H9 (cell line): ENCODE data around the gene PIP5K1A. TPM values are rescaled to one million over a fixed set of nuclear protein-coding genes. Genes with fewer than 3 reads are reported as not detected.
A peak's percentile ranks its signal among the peaks of the same experiment; 100 is the strongest.

ENCODE experiments used
- DNase-seq: peaks from one replicate; pipeline ENCODE4 v3.0.0-alpha.2; 2017
- H2AFZ ChIP-seq: one replicate; pipeline ENCODE4 v1.6.1; 2013; ENCODE audit warnings: mild to moderate bottlenecking, low read length, control low read depth, moderate library complexity
- H2AK5ac ChIP-seq: 2 replicates; pipeline ENCODE4 v1.6.1; 2013; ENCODE audit warnings: low read length, control low read depth, mixed read lengths; ENCODE audit not compliant: insufficient read length
- H2BK120ac ChIP-seq: one replicate; pipeline ENCODE4 v1.6.1; 2013; ENCODE audit warnings: low read depth, mild to moderate bottlenecking, low read length, control low read depth, inconsistent platforms; ENCODE audit not compliant: poor library complexity, severe bottlenecking
- H2BK12ac ChIP-seq: 2 replicates; pipeline ENCODE4 v1.6.1; 2013; ENCODE audit warnings: low read length, control low read depth, mixed read lengths, low read depth; ENCODE audit not compliant: insufficient read length
- H2BK15ac ChIP-seq: 2 replicates; pipeline ENCODE4 v1.6.1; 2013; ENCODE audit warnings: low read depth, low read length, control low read depth
- H2BK20ac ChIP-seq: one replicate; pipeline ENCODE4 v1.6.1; 2013; ENCODE audit warnings: low read depth, mild to moderate bottlenecking, low read length, control low read depth, inconsistent platforms; ENCODE audit not compliant: poor library complexity, severe bottlenecking
- H2BK5ac ChIP-seq: 2 replicates; pipeline ENCODE4 v1.6.1; 2013; ENCODE audit warnings: low read length, control low read depth, mixed read lengths; ENCODE audit not compliant: insufficient read length
- H3K14ac ChIP-seq: 2 replicates; pipeline ENCODE4 v1.6.1; 2013; ENCODE audit warnings: low read length, control low read depth; ENCODE audit not compliant: insufficient read depth
- H3K18ac ChIP-seq: 2 replicates; pipeline ENCODE4 v1.6.1; 2013; ENCODE audit warnings: low read depth, mild to moderate bottlenecking, mixed read lengths, low read length, control low read depth; ENCODE audit not compliant: insufficient read length
- H3K23ac ChIP-seq: 2 replicates; pipeline ENCODE4 v1.6.1; 2013; ENCODE audit warnings: low read length, control low read depth, mixed read lengths, low read depth; ENCODE audit not compliant: insufficient read length
- H3K23me2 ChIP-seq: 2 replicates; pipeline ENCODE4 v1.6.1; 2013; ENCODE audit warnings: low read depth, mild to moderate bottlenecking, mixed read lengths, low read length, control low read depth; ENCODE audit not compliant: insufficient read length, poor library complexity, severe bottlenecking
- H3K27ac ChIP-seq: 2 replicates; pipeline ENCODE4 v1.5.1; 2013; ENCODE audit warnings: low read length, control low read depth, mixed read lengths, low read depth; ENCODE audit not compliant: insufficient read length
- H3K27me3 ChIP-seq: 2 replicates; pipeline ENCODE4 v1.6.1; 2013; ENCODE audit warnings: low read length, control low read depth, inconsistent platforms; ENCODE audit not compliant: insufficient read depth
- H3K4ac ChIP-seq: 2 replicates; pipeline ENCODE4 v1.6.1; 2013; ENCODE audit warnings: low read depth, mild to moderate bottlenecking, control low read depth, inconsistent platforms, low read length, moderate library complexity
- H3K4me1 ChIP-seq: 2 replicates; pipeline ENCODE4 v1.6.1; 2013; ENCODE audit warnings: low read length, control low read depth, inconsistent platforms; ENCODE audit not compliant: insufficient read depth
- H3K4me2 ChIP-seq: 2 replicates; pipeline ENCODE4 v1.6.1; 2013; ENCODE audit warnings: low read length, control low read depth, mixed read lengths; ENCODE audit not compliant: insufficient read length, insufficient read depth
- H3K56ac ChIP-seq: 2 replicates; pipeline ENCODE4 v1.6.1; 2013; ENCODE audit warnings: low read depth, mild to moderate bottlenecking, mixed read lengths, low read length, control low read depth; ENCODE audit not compliant: insufficient read length
- H3K79me1 ChIP-seq: 2 replicates; pipeline ENCODE4 v1.6.1; 2013; ENCODE audit warnings: low read depth, mild to moderate bottlenecking, moderate library complexity, low read length, control low read depth, inconsistent platforms; ENCODE audit not compliant: insufficient read depth, poor library complexity, severe bottlenecking
- H3K79me2 ChIP-seq: 2 replicates; pipeline ENCODE4 v1.6.1; 2013; ENCODE audit warnings: low read length, control low read depth, inconsistent platforms; ENCODE audit not compliant: insufficient read depth
- H3K9ac ChIP-seq: 2 replicates; pipeline ENCODE4 v1.6.1; 2013; ENCODE audit warnings: low read length, control low read depth, mixed read lengths; ENCODE audit not compliant: insufficient read length; ENCODE audit errors: extremely low read depth
- H3K9me3 ChIP-seq: one replicate; pipeline ENCODE4 v1.6.1; 2013; ENCODE audit warnings: low read depth, low read length, inconsistent platforms; ENCODE audit not compliant: control insufficient read depth
- H3T11ph ChIP-seq: one replicate; pipeline ENCODE4 v1.6.1; 2013; ENCODE audit warnings: mild to moderate bottlenecking, low read length, control low read depth, inconsistent platforms
- H4K20me1 ChIP-seq: one replicate; pipeline ENCODE4 v1.6.1; 2013; ENCODE audit not compliant: control insufficient read depth, insufficient read length, insufficient read depth
- H4K5ac ChIP-seq: 2 replicates; pipeline ENCODE4 v1.6.1; 2013; ENCODE audit warnings: low read depth, mild to moderate bottlenecking, mixed read lengths, low read length, control low read depth; ENCODE audit not compliant: insufficient read length
- H4K8ac ChIP-seq: replicated peaks from 2 replicates; pipeline ENCODE4 v1.6.1; 2013; ENCODE audit warnings: low read length, control low read depth, mixed read lengths, low read depth; ENCODE audit not compliant: insufficient read length
- H4K91ac ChIP-seq: 2 replicates; pipeline ENCODE4 v1.6.1; 2013; ENCODE audit warnings: low read depth, mild to moderate bottlenecking, moderate library complexity, mixed read lengths, low read length, control low read depth; ENCODE audit not compliant: insufficient read length
- H3K27ac Mint-ChIP-seq, 3 experiments: 2 replicates in 2 of 3; 3 replicates in 1 of 3; pipeline ENCODE4 v1.8.0; 2020 to 2021; ENCODE audit warnings: mixed read lengths in 3 of 3, mild to moderate bottlenecking in 1 of 3, moderate library complexity in 1 of 3
- H3K27me3 Mint-ChIP-seq: 2 replicates; pipeline ENCODE4 v1.8.0; 2021; ENCODE audit warnings: low read depth, mild to moderate bottlenecking, moderate library complexity, mixed read lengths
- H3K36me3 Mint-ChIP-seq, 3 experiments: 2 replicates in 2 of 3; 3 replicates in 1 of 3; pipeline ENCODE4 v1.8.0; 2020 to 2021; ENCODE audit warnings: low read depth in 3 of 3, mixed read lengths in 3 of 3; ENCODE audit not compliant: insufficient read depth in 1 of 3
- H3K4me1 Mint-ChIP-seq, 2 experiments: 2 replicates each; pipeline ENCODE4 v1.8.0; 2020; ENCODE audit warnings: mixed read lengths in 2 of 2
- H3K4me3 Mint-ChIP-seq, 2 experiments: 2 replicates in 1 of 2; 3 replicates in 1 of 2; pipeline ENCODE4 v1.8.0; 2020 to 2021; ENCODE audit warnings: mild to moderate bottlenecking in 2 of 2, mixed read lengths in 2 of 2, moderate library complexity in 1 of 2
- H3K9me3 Mint-ChIP-seq, 2 experiments: 2 replicates in 1 of 2; 3 replicates in 1 of 2; pipeline ENCODE4 v1.8.0; 2020; ENCODE audit warnings: mild to moderate bottlenecking in 2 of 2, mixed read lengths in 2 of 2, moderate library complexity in 1 of 2
- whole genome bisulfite sequencing: extraction: QIAGEN DNeasy Blood & Tissue Kit; methylation state at CpG from one replicate; pipeline ENCODE4 v1.1.7; 2013; ENCODE audit warnings: missing lambda C conversion rate, low lambda C conversion rate, mixed read lengths; ENCODE audit not compliant: insufficient read length; ENCODE audit errors: extremely low coverage; 5-methylcytosine and 5-hydroxymethylcytosine counted together
- total RNA-seq: library from RNA; stranded (reverse); gene quantifications from 2 replicates; pipeline ENCODE4 v1.2.1, GENCODE V29; 2021
- TF ChIP-seq, protein P1 (sequence below): fragments of 200-600 bp; sonication (generic); conservative IDR thresholded peaks from 3 replicates; pipeline ENCODE4 v1.8.0; 2021; ENCODE audit warnings: antibody characterized with exemption, mild to moderate bottlenecking

PIP5K1A gene
- total RNA-seq, 1 experiment from 2014 or later = 94.6 TPM

DNA sequence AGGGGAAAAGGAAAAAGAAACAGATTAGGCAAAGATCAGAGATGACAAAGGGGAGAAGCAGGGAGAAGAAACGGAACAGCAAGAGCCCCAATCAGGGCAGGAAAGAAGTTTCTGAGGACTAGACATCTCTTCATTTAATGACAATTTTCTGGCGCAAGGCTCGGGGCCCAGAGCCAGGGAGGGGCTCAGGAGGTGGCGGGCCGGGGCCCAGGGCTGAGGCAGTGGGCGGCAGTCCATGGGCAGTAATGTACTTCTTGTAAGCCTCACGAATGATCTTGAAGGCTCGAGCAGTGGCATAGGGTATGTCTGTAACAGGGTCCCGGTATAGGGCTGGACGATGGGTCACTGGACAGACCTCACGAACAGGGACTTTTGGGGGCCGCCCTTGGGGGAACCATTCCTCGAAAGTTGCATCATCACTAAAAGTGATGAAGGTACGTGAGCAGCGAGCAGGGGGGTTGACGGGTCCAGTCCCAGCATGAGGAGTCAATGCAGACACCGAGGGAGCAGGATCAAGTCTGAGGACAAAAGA is 21.8 kb upstream of the PIP5K1A start:
- DNase-seq = no peak
- no peak overlapping the region for H3K14ac ChIP-seq
- Mint-ChIP-seq H3K27ac (peak overlapping the region in 2 of 3 experiments; percentile 26 to 35; a peak in 2 of 7 replicates), H3K36me3 (peaks cover 40 to 69% (median 61%) of the 10 kb centered on the region in 3 experiments; a peak in 6 of 7 replicates), H3K4me1 (no peaks in the 10 kb centered on the region), H3K9me3 (no peaks in the 10 kb centered on the region), H3K4me3 (no peak overlapping the region; a peak in 1 of 5 replicates), H3K27me3 (no peaks in the 10 kb centered on the region)
- H2AFZ ChIP-seq = no peak overlapping the region
- TF ChIP-seq, protein P1, sequence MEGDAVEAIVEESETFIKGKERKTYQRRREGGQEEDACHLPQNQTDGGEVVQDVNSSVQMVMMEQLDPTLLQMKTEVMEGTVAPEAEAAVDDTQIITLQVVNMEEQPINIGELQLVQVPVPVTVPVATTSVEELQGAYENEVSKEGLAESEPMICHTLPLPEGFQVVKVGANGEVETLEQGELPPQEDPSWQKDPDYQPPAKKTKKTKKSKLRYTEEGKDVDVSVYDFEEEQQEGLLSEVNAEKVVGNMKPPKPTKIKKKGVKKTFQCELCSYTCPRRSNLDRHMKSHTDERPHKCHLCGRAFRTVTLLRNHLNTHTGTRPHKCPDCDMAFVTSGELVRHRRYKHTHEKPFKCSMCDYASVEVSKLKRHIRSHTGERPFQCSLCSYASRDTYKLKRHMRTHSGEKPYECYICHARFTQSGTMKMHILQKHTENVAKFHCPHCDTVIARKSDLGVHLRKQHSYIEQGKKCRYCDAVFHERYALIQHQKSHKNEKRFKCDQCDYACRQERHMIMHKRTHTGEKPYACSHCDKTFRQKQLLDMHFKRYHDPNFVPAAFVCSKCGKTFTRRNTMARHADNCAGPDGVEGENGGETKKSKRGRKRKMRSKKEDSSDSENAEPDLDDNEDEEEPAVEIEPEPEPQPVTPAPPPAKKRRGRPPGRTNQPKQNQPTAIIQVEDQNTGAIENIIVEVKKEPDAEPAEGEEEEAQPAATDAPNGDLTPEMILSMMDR = no peak
- no peak overlapping the region for H2BK5ac ChIP-seq
- H4K8ac ChIP-seq = no peak overlapping the region
- no peak overlapping the region for H3K18ac ChIP-seq
- H3K56ac ChIP-seq = no peak overlapping the region
- no peak overlapping the region for H3T11ph ChIP-seq
- H2BK20ac ChIP-seq = no peak overlapping the region
- no peaks in the 10 kb centered on the region for H3K9me3 ChIP-seq
- no peaks in the 10 kb centered on the region for H3K4me1 ChIP-seq
- H4K5ac ChIP-seq = no peak overlapping the region
- no peak overlapping the region for H4K91ac ChIP-seq
- no peaks in the 10 kb centered on the region for H4K20me1 ChIP-seq
- H2BK120ac ChIP-seq = no peak overlapping the region
- no peaks in the 10 kb centered on the region for H3K79me2 ChIP-seq
- H2BK15ac ChIP-seq = no peak overlapping the region
- no peak overlapping the region for H3K23ac ChIP-seq
- WGBS = no CpG with 5 or more reads among the region's 17 CpGs
- H3K27me3 ChIP-seq = no peaks in the 10 kb centered on the region
- no peak overlapping the region for H3K4me2 ChIP-seq
- no peak overlapping the region for H2AK5ac ChIP-seq
- H3K4ac ChIP-seq = no peak overlapping the region
- H2BK12ac ChIP-seq = no peak overlapping the region
- H3K79me1 ChIP-seq = no peaks in the 10 kb centered on the region
- H3K27ac ChIP-seq = no peak overlapping the region
- H3K9ac ChIP-seq = no peak overlapping the region
- no peaks in the 10 kb centered on the region for H3K23me2 ChIP-seq
